HCT116 (cell line): ENCODE data around the gene SI. TPM values are rescaled to one million over a fixed set of nuclear protein-coding genes. Genes with fewer than 3 reads are reported as not detected.

ENCODE experiments used
- ATAC-seq: fragments of 200-7000 bp; cut with Tn5 transposase; 2 replicates; pipeline ENCODE4 v1.9.1; 2020; ENCODE audit warnings: mild to moderate bottlenecking, moderate library complexity
- BruUV-seq: library from RNA; stranded (reverse); fragments of 400-500 nt; replicated peaks from 2 replicates; lab custom pipeline; 2021; lab: Mats Ljungman, UMichigan
- CTCF ChIA-PET: fragments of 300-600 bp; sonication (Branson Sonifier 250); formaldehyde crosslinking; loops from one replicate; lab custom pipeline; 2021; ENCODE audit warnings: antibody characterized with exemption; lab: Charles Lee
- POLR2A ChIA-PET: fragments of 300-600, 350-600 bp; sonication (Branson Sonifier 250); formaldehyde crosslinking; loops from one replicate; lab custom pipeline; 2021; ENCODE audit warnings: antibody characterized with exemption; lab: Charles Lee
- RAD21 ChIA-PET, 2 experiments: fragments of 300-600 bp; sonication (Branson Sonifier 250); formaldehyde crosslinking; loops; one replicate each; lab custom pipeline; 2023; ENCODE audit warnings: low total read pairs in 2 of 2; ENCODE audit not compliant: uncharacterized antibody in 2 of 2, unreplicated experiment in 2 of 2, low non-redundant PET in 1 of 2; lab: Charles Lee
- DNase-seq: peaks from one replicate; pipeline ENCODE4 v3.0.0-alpha.2; 2010; ENCODE audit warnings: low read depth, low spot score
- H2AFZ ChIP-seq: fragments of 200-600 bp; shearing (Covaris generic), sonication (generic); 2 replicates; pipeline ENCODE4 v1.6.1; 2017; ENCODE audit warnings: low read depth, mixed run types, mixed read lengths, antibody characterized with exemption, low read length; ENCODE audit not compliant: poor library complexity, severe bottlenecking
- H3K27ac ChIP-seq: 2 replicates; pipeline ENCODE4 v1.5.1; 2012; ENCODE audit warnings: low read depth, low read length
- H3K27me3 ChIP-seq: fragments of 200-600 bp; sonication (generic); 2 replicates; pipeline ENCODE4 v1.6.1; 2016; ENCODE audit warnings: mixed run types, low read length, mixed read lengths; ENCODE audit not compliant: insufficient read depth
- H3K36me3 ChIP-seq, 2 experiments: fragments of 200-500 bp in 1 of 2; fragments of 200-600 bp in 1 of 2; sonication (Bioruptor generic) in 1 of 2; sonication (generic) in 1 of 2; 2 replicates each; pipeline versions ENCODE4 v1.5.1 to v1.6.1; 2014 to 2016; ENCODE audit warnings: low read length in 2 of 2, inconsistent platforms in 1 of 2, mixed read lengths in 1 of 2, mixed run types in 1 of 2; ENCODE audit not compliant: insufficient read depth in 2 of 2, control insufficient read depth in 1 of 2
- H3K4me1 ChIP-seq, 2 experiments: fragments of 200-600 bp in 1 of 2; sonication (generic) in 1 of 2; 2 replicates each; pipeline versions ENCODE4 v1.5.1 to v1.6.1; 2012 to 2017; ENCODE audit warnings: low read length in 2 of 2, inconsistent platforms in 1 of 2, mild to moderate bottlenecking in 1 of 2, mixed read lengths in 1 of 2, mixed run types in 1 of 2, moderate library complexity in 1 of 2; ENCODE audit not compliant: insufficient read depth in 2 of 2, control insufficient read depth in 1 of 2
- H3K4me2 ChIP-seq: fragments of 200-600 bp; sonication (generic); 2 replicates; pipeline ENCODE4 v1.6.1; 2017; ENCODE audit warnings: mixed run types, low read length, mixed read lengths
- H3K4me3 ChIP-seq, 2 experiments: fragments of 200-600 bp in 1 of 2; sonication (generic) in 1 of 2; replicated peaks in 1 of 2; 2 replicates each; pipeline ENCODE4 v1.5.1; 2011 to 2016; ENCODE audit warnings: low read length in 2 of 2, control low read depth in 1 of 2, low read depth in 1 of 2, mild to moderate bottlenecking in 1 of 2, mixed read lengths in 1 of 2, mixed run types in 1 of 2
- H3K79me2 ChIP-seq: fragments of 200-600 bp; sonication (generic); 2 replicates; pipeline ENCODE4 v1.6.1; 2017; ENCODE audit warnings: mild to moderate bottlenecking, mixed run types, low read length, moderate library complexity, mixed read lengths; ENCODE audit not compliant: insufficient read depth
- H3K9ac ChIP-seq: fragments of 200-600 bp; sonication (generic); 2 replicates; pipeline ENCODE4 v1.6.1; 2016; ENCODE audit warnings: low read length, mixed read lengths
- H3K9me2 ChIP-seq: fragments of 200-600 bp; sonication (generic), shearing (Covaris generic); 2 replicates; pipeline ENCODE4 v1.6.1; 2017; ENCODE audit warnings: mixed run types, mild to moderate bottlenecking, moderate library complexity; ENCODE audit not compliant: insufficient read depth
- H3K9me3 ChIP-seq, 2 experiments: fragments of 200-500 bp in 1 of 2; fragments of 200-600 bp in 1 of 2; sonication (Bioruptor generic) in 1 of 2; sonication (generic) in 1 of 2; 2 replicates each; pipeline ENCODE4 v1.6.1; 2014 to 2017; ENCODE audit warnings: low read length in 2 of 2, mixed read lengths in 2 of 2, inconsistent platforms in 1 of 2, low read depth in 1 of 2, mild to moderate bottlenecking in 1 of 2, mixed run types in 1 of 2, moderate library complexity in 1 of 2; ENCODE audit not compliant: control insufficient read depth in 1 of 2, insufficient read depth in 1 of 2
- H4K20me1 ChIP-seq: fragments of 200-600 bp; sonication (generic), shearing (Covaris generic); 2 replicates; pipeline ENCODE4 v1.6.1; 2017; ENCODE audit warnings: mixed run types, mild to moderate bottlenecking, moderate library complexity; ENCODE audit not compliant: insufficient read depth
- CBX3 ChIP-seq: IDR thresholded peaks from 2 replicates; pipeline ENCODE4 v1.6.1; 2012; ENCODE audit warnings: low read depth
- EGR1 ChIP-seq: IDR thresholded peaks from 2 replicates; pipeline ENCODE4 v1.6.1; 2012; ENCODE audit warnings: low read depth
- ELF1 ChIP-seq: IDR thresholded peaks from 2 replicates; pipeline ENCODE4 v1.6.1; 2012; ENCODE audit warnings: low read depth, borderline replicate concordance
- EZH2 ChIP-seq: fragments of 200-600 bp; sonication (generic); IDR thresholded peaks from 2 replicates; pipeline ENCODE4 v1.6.1; 2017; ENCODE audit warnings: antibody characterized with exemption, mixed run types
- EZH2phosphoT487 ChIP-seq: fragments of 200-600 bp; IDR thresholded peaks from 2 replicates; pipeline ENCODE4 v1.6.1; 2018; ENCODE audit warnings: antibody characterized with exemption, borderline replicate concordance
- FOSL1 ChIP-seq: IDR thresholded peaks from 2 replicates; pipeline ENCODE4 v1.6.1; 2012; ENCODE audit warnings: low read depth
- JUND ChIP-seq: IDR thresholded peaks from 2 replicates; pipeline ENCODE4 v1.6.1; 2012
- RAD21 ChIP-seq: IDR thresholded peaks from 2 replicates; pipeline ENCODE4 v1.6.1; 2012; ENCODE audit warnings: low read depth, mild to moderate bottlenecking
- SIN3A ChIP-seq: IDR thresholded peaks from 2 replicates; pipeline ENCODE4 v1.6.1; 2012; ENCODE audit warnings: low read depth
- YY1 ChIP-seq: IDR thresholded peaks from 2 replicates; pipeline ENCODE4 v1.6.1; 2011; ENCODE audit warnings: low read length, low read depth, moderate library complexity, mild to moderate bottlenecking; ENCODE audit not compliant: insufficient replicate concordance; ENCODE audit errors: extremely low read depth
- ZBTB33 ChIP-seq: IDR thresholded peaks from 2 replicates; pipeline ENCODE4 v1.6.1; 2011; ENCODE audit warnings: mild to moderate bottlenecking, low read length, moderate library complexity; ENCODE audit not compliant: insufficient replicate concordance; ENCODE audit errors: extremely low read depth
- ZFX ChIP-seq: fragments of 450-650 bp; IDR thresholded peaks from 2 replicates; pipeline ENCODE4 v1.6.1; 2017
- intact Hi-C: fragments of 100-400 bp; cut with micrococcal nuclease; formaldehyde crosslinking; loops from 2 replicates; pipeline ENCODE4 v1.10.0; 2022
- total RNA-seq: library from RNA; stranded (reverse); gene quantifications from one replicate; pipeline ENCODE4 v1.2.1, GENCODE V29; 2021; ENCODE audit not compliant: unreplicated experiment
- TF ChIP-seq, protein P1 (sequence below): IDR thresholded peaks from 2 replicates; pipeline ENCODE4 v1.6.1; 2012
- TF ChIP-seq, protein P2 (sequence below): IDR thresholded peaks from 2 replicates; pipeline ENCODE4 v1.6.1; 2012
- TF ChIP-seq, protein P3 (sequence below), 3 experiments: fragments of 200-600 bp in 1 of 3; sonication (generic) in 1 of 3; IDR thresholded peaks in 2 of 3; conservative IDR thresholded peaks in 1 of 3; 2 replicates each; pipeline ENCODE4 v1.5.1; 2012 to 2017; ENCODE audit warnings: low read depth in 2 of 3, low read length in 2 of 3, antibody characterized with exemption in 1 of 3, borderline replicate concordance in 1 of 3, control low read depth in 1 of 3, mild to moderate bottlenecking in 1 of 3, mixed read lengths in 1 of 3, mixed run types in 1 of 3, moderate library complexity in 1 of 3; ENCODE audit not compliant: insufficient read depth in 1 of 3

The SI gene
- total RNA-seq, 1 experiment from 2014 or later, result not detected

GRCh38 chr3:165103616-165104015, 25.3 kb upstream of the SI start:
- H3K4me1 ChIP-seq, result no peaks in the 10 kb centered on the region
- no peak overlapping the region for H3K9ac ChIP-seq
- no peaks in the 10 kb centered on the region; the same call in 1 of the 2 replicates for H3K9me2 ChIP-seq
- H3K4me3 ChIP-seq, result no peak overlapping the region
- H3K36me3 ChIP-seq, result no peaks in the 10 kb centered on the region
- H4K20me1 ChIP-seq, result no peaks in the 10 kb centered on the region
- H3K79me2 ChIP-seq, result no peaks in the 10 kb centered on the region
- RAD21 ChIA-PET, result no interaction called here
- no peak overlapping the region for H2AFZ ChIP-seq
- DNase-seq (no peak), ATAC-seq (no peak)
- intact Hi-C loops, result no loop called here
- H3K27me3 ChIP-seq, result no peaks in the 10 kb centered on the region
- POLR2A ChIA-PET, result no interaction called here
- no peak overlapping the region for H3K4me2 ChIP-seq
- no peaks in the 10 kb centered on the region; a peak in 1 of 4 replicates for H3K9me3 ChIP-seq
- CTCF ChIA-PET, result no interaction called here
- H3K27ac ChIP-seq, result no peak overlapping the region
- BruUV-seq, result no TSS peak
- TF ChIP-seq EGR1, result no peak
- TF ChIP-seq, protein P1, sequence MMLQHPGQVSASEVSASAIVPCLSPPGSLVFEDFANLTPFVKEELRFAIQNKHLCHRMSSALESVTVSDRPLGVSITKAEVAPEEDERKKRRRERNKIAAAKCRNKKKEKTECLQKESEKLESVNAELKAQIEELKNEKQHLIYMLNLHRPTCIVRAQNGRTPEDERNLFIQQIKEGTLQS, result no peak
- no peak for TF ChIP-seq CBX3
- TF ChIP-seq FOSL1, result no peak
- no peak for TF ChIP-seq EZH2phosphoT487
- TF ChIP-seq SIN3A, result no peak
- no peak for TF ChIP-seq ELF1
- TF ChIP-seq EZH2, result no peak
- no peak for TF ChIP-seq RAD21
- TF ChIP-seq YY1, result no peak
- TF ChIP-seq JUND, result no peak
- TF ChIP-seq, protein P2, sequence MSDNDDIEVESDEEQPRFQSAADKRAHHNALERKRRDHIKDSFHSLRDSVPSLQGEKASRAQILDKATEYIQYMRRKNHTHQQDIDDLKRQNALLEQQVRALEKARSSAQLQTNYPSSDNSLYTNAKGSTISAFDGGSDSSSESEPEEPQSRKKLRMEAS, result no peak
- no peak for TF ChIP-seq ZFX
- TF ChIP-seq, protein P3, sequence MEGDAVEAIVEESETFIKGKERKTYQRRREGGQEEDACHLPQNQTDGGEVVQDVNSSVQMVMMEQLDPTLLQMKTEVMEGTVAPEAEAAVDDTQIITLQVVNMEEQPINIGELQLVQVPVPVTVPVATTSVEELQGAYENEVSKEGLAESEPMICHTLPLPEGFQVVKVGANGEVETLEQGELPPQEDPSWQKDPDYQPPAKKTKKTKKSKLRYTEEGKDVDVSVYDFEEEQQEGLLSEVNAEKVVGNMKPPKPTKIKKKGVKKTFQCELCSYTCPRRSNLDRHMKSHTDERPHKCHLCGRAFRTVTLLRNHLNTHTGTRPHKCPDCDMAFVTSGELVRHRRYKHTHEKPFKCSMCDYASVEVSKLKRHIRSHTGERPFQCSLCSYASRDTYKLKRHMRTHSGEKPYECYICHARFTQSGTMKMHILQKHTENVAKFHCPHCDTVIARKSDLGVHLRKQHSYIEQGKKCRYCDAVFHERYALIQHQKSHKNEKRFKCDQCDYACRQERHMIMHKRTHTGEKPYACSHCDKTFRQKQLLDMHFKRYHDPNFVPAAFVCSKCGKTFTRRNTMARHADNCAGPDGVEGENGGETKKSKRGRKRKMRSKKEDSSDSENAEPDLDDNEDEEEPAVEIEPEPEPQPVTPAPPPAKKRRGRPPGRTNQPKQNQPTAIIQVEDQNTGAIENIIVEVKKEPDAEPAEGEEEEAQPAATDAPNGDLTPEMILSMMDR (IDR thresholded peaks at IDR 0.05 in 2 of 3, conservative IDR thresholded peaks at IDR 0.05 in 1 of 3; ENCODE audit: borderline replicate concordance in 1 of 3, insufficient read depth in 1 of 3, low read depth in 2 of 3, low read length in 2 of 3), result no peak
- TF ChIP-seq ZBTB33, result no peak
